H1 (cell line): ENCODE data around the gene NMUR1. TPM values are rescaled to one million over a fixed set of nuclear protein-coding genes. Genes with fewer than 3 reads are reported as not detected.

Source experiments
- CTCF ChIP-seq, 3 experiments: IDR thresholded peaks; 1 replicate in 2 of 3; 2 replicates in 1 of 3; pipeline versions ENCODE4 v1.5.1 to v1.6.1; 2011; ENCODE audit warnings: low read length in 3 of 3, mild to moderate bottlenecking in 3 of 3, inconsistent platforms in 2 of 3, low read depth in 1 of 3, moderate library complexity in 1 of 3; ENCODE audit not compliant: insufficient read depth in 1 of 3; ENCODE audit errors: control extremely low read depth in 1 of 3
- JUND ChIP-seq: IDR thresholded peaks from 2 replicates; pipeline ENCODE4 v1.6.1; 2011; ENCODE audit warnings: mild to moderate bottlenecking, improper control_type of control experiment, low read length
- SP1 ChIP-seq: IDR thresholded peaks from 2 replicates; pipeline ENCODE4 v1.6.1; 2011; ENCODE audit warnings: low read depth, low read length
- TAF1 ChIP-seq: IDR thresholded peaks from 2 replicates; pipeline ENCODE4 v1.6.1; 2011; ENCODE audit warnings: mild to moderate bottlenecking, low read depth, low read length
- polyA plus RNA-seq, 7 experiments: library from polyadenylated mRNA; depleted of rRNA in 3 of 7; stranded (reverse) in 5 of 7; unstranded in 2 of 7; fragments of >200 nt in 5 of 7; fragments of 200-250 nt in 2 of 7; gene quantifications; 1 replicate in 5 of 7; 2 replicates in 1 of 7; 4 replicates in 1 of 7; pipeline versions ENCODE4 v1.2.1 to v1.2.3, GENCODE V29; 2011 to 2013; ENCODE audit warnings: missing spikeins in 2 of 7, mixed read lengths in 2 of 7
- total RNA-seq: library from RNA; stranded (reverse); fragmentation: NEBNext Ultra II Directional; extraction: Animal tissue kit (Norgen Biotek cat#: 25700); gene quantifications from 2 replicates; pipeline ENCODE4 v1.2.1, GENCODE V29; 2021

Gene NMUR1
- total and polyA plus RNA-seq, 2 of the 8 experiments (the other 6 are each of a cell fraction or from before 2014, with no cell fraction given): 0.56 to 1.5 TPM

GRCh38 chr2:231539991-231540390 lies 9.7 kb upstream of the NMUR1 start (continued):
- TF ChIP-seq CTCF (IDR thresholded peaks at IDR 0.05; ENCODE audit: control extremely low read depth in 1 of 3, insufficient read depth in 1 of 3, low read depth in 1 of 3, low read length in 3 of 3) (no peak), TAF1 (no peak), JUND (no peak), SP1 (no peak)
